GM18870 (cell line): ENCODE results near the gene PADI1.

Experiments used
- ATAC-seq: cut with Tn5 transposase; IDR thresholded peaks from one replicate; pipeline ENCODE4 v1.9.1; 2021; ENCODE audit warnings: moderate library complexity; ENCODE audit not compliant: unreplicated experiment

PADI1 gene

GRCh38 chr1:17181781-17182464 is 23.0 kb upstream of the PADI1 start:
- no peak for ATAC-seq

GRCh38 chr1:17183388-17184160 is 21.4 kb upstream of the PADI1 start:
- no peak for ATAC-seq

- no peak for ATAC-seq
Measured at GRCh38 chr1:17184161-17184665, 20.7 kb upstream of the PADI1 start.

- no peak for ATAC-seq
Measured at GRCh38 chr1:17184822-17185484, 20.0 kb upstream of the PADI1 start.

GRCh38 chr1:17185485-17185860 is 19.5 kb upstream of the PADI1 start:
- no peak for ATAC-seq

- ATAC-seq = no peak
Measured at GRCh38 chr1:17186216-17186909, 18.6 kb upstream of the PADI1 start.

- ATAC-seq = no peak
Measured at GRCh38 chr1:17187051-17187450, 17.9 kb upstream of the PADI1 start.

GRCh38 chr1:17188217-17188616 is 16.7 kb upstream of the PADI1 start:
- no peak for ATAC-seq

- ATAC-seq = no peak
Measured at GRCh38 chr1:17188889-17189631, 15.9 kb upstream of the PADI1 start.

- no peak for ATAC-seq
Measured at GRCh38 chr1:17189632-17189990, 15.3 kb upstream of the PADI1 start.

- ATAC-seq = no peak
Measured at GRCh38 chr1:17190010-17190995, 14.6 kb upstream of the PADI1 start.

- no peak for ATAC-seq
Measured at GRCh38 chr1:17191990-17192242, 13.0 kb upstream of the PADI1 start.

GRCh38 chr1:17192394-17193221 is 12.3 kb upstream of the PADI1 start:
- no peak for ATAC-seq

- no peak for ATAC-seq
Measured at GRCh38 chr1:17193222-17194132, 11.5 kb upstream of the PADI1 start.

GRCh38 chr1:17194133-17194475 is 10.8 kb upstream of the PADI1 start:
- ATAC-seq = no peak

- no peak for ATAC-seq
Measured at GRCh38 chr1:17194615-17195528, 10.1 kb upstream of the PADI1 start.

- ATAC-seq = no peak
Measured at GRCh38 chr1:17195731-17196130, 9.2 kb upstream of the PADI1 start.
